Measurements from ENCODE around the gene SERPINA3. TPM values are rescaled to one million over a fixed set of nuclear protein-coding genes. Genes with fewer than 3 reads are reported as not detected.

Gene SERPINA3
- total RNA-seq, 1 donor from 2014 or later = 33.9 TPM

DNA sequence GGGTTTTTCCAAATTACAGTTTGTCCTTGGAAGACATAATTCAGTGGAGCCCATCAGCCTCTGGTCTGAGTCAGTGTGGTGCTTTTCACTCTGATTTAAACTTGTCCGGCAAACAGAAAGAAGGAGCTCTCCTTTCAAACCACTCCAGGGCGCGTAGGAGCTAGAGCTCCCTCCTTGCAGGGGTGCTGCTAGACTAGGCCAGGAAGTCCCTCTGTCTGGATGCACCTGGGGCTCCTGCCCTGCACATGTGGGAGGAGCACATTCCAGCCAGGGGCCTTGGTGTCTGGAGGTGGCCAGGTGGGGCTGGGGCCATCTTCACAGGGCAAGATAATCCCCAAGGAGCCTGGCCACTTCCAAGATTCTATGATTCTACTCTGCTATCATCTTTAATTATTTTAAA, 3.1 kb downstream of the SERPINA3 start:
- Histone ChIP-seq H3K4me3 (ENCODE audit: low read depth, low read length) (no peak overlapping the region), H3K36me3 (ENCODE audit: control insufficient read depth, insufficient read depth, low read length) (no peaks in the 10 kb centered on the region), H3K27me3 (ENCODE audit: control insufficient read depth, insufficient read depth, low read length) (no peaks in the 10 kb centered on the region)
- TF ChIP-seq, protein P1, sequence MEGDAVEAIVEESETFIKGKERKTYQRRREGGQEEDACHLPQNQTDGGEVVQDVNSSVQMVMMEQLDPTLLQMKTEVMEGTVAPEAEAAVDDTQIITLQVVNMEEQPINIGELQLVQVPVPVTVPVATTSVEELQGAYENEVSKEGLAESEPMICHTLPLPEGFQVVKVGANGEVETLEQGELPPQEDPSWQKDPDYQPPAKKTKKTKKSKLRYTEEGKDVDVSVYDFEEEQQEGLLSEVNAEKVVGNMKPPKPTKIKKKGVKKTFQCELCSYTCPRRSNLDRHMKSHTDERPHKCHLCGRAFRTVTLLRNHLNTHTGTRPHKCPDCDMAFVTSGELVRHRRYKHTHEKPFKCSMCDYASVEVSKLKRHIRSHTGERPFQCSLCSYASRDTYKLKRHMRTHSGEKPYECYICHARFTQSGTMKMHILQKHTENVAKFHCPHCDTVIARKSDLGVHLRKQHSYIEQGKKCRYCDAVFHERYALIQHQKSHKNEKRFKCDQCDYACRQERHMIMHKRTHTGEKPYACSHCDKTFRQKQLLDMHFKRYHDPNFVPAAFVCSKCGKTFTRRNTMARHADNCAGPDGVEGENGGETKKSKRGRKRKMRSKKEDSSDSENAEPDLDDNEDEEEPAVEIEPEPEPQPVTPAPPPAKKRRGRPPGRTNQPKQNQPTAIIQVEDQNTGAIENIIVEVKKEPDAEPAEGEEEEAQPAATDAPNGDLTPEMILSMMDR (IDR thresholded peaks at IDR 0.05; ENCODE audit: insufficient read depth, low read length, poor library complexity, severe bottlenecking) = no peak
- DNase-seq (ENCODE audit: low read depth) = no peak

DNA sequence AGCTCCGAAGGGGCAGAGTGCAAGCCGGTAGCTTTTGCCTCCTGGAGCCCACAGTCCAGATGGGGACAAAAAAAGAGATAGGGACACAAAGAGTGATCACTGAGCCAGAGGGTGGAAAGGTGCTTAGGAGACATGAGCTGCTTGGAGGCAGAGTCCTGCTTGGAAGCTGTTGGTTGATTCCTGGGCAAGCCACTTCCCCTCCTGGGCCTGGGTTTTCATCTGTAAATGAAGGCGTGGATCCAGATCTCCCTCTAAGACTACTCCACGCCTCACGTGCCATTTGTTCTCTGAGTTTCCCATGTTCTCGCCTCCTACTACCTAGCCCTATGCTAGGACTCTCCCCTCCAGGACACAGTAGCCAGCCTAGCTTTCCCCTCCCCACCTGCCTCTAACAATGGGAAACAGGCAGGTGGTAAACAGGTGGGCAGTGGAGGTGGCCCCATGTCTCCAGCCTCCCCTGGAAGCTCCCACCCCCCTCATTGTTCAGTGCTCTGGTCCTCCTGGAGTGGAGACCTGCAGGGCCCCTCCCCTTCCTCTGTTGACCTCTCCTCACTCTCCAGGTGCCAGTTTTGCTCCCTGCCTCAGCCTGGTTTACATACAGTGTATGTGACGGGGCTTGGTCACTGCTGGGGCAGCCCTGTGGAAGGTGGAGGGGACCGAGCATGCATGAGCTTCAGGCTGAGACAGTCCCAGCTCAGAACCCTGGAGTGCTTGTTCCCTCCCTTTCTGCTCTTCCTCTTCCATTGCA, 3.8 kb downstream of the SERPINA3 start:
- Histone ChIP-seq H3K36me3 (ENCODE audit: control insufficient read depth, insufficient read depth, low read length) (no peaks in the 10 kb centered on the region), H3K27me3 (ENCODE audit: control insufficient read depth, insufficient read depth, low read length) (no peaks in the 10 kb centered on the region), H3K4me3 (ENCODE audit: low read depth, low read length) (no peak overlapping the region)
- TF ChIP-seq, protein P1 (IDR thresholded peaks at IDR 0.05; ENCODE audit: insufficient read depth, low read length, poor library complexity, severe bottlenecking) = no peak
- no peak for DNase-seq (ENCODE audit: low read depth)

DNA sequence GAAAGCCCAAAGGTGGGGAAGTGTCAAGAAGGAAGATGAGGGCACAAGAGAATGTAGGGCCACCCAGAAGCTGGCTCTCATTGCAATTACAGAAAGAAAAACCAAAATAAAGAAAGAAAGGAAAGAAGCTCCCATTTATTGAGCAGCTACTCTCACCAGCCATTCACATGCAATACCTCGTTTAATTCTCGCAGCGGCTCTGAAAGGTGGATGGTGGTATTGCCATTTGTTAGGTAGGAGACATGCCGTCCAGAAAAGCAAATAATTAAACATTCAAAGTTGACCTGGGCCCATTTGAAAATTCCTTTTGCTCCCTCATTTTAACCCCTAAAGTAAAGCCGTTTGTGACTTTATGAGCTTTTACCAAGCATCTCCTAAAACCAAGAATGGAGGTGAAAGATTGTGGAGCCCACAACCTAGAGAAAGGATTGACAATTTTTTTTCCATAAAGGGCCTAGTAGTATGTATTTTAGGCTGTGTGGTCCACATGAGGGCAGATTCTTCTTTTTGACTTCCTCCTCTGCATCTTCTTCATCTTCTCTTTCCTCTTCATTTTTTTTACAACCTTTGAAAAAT, 5.3 kb downstream of the SERPINA3 start:
- no peak overlapping the region for H3K4me3 ChIP-seq (ENCODE audit: low read depth, low read length)
- no peaks in the 10 kb centered on the region for H3K36me3 ChIP-seq (ENCODE audit: control insufficient read depth, insufficient read depth, low read length)
- no peak for DNase-seq (ENCODE audit: low read depth)
- TF ChIP-seq, protein P1 (IDR thresholded peaks at IDR 0.05; ENCODE audit: insufficient read depth, low read length, poor library complexity, severe bottlenecking) = no peak
- H3K27me3 ChIP-seq (ENCODE audit: control insufficient read depth, insufficient read depth, low read length) = no peaks in the 10 kb centered on the region

DNA sequence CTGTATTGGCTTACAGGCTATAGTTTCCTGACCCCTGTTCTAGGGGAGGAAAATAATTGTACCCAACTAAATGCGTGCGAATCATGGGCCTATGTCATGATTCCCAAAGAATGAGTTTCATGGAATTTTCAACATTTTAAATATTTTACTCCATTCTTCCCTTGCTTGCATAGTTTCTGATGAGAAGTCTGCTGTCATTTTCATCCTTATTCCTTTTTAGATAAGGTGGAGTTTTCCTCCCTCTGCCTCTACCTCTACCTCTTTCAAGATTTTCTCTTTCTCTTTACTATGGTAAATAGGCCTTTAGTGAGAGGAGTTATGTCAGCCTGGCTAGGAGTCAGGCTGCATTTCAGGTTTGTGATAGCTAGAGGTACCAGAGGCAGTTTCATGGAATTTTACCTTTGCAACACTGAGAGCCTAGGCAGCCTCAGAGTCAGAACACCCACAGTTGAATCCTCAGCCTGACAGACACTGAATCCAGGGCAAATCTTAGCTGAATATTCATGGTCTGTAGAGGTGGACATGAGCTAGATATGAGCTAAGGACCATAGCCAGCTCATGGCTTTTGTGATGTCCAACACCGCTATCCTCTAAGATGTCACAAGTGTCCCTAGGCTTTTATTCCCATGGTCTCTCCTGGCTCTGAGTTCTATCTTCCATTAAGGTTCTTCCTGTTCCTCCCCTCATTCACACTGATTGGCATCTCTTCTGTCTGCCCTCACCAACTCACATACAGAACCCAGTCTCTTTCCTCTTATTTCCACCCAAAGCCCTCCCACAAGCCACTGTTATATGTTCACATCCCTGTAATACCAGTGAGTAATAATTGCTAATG, 6.0 kb downstream of the SERPINA3 start:
- Histone ChIP-seq H3K4me3 (ENCODE audit: low read depth, low read length) (no peak overlapping the region), H3K27me3 (ENCODE audit: control insufficient read depth, insufficient read depth, low read length) (no peaks in the 10 kb centered on the region), H3K36me3 (ENCODE audit: control insufficient read depth, insufficient read depth, low read length) (no peaks in the 10 kb centered on the region)
- TF ChIP-seq, protein P1 (IDR thresholded peaks at IDR 0.05; ENCODE audit: insufficient read depth, low read length, poor library complexity, severe bottlenecking) = no peak
- DNase-seq (ENCODE audit: low read depth) = no peak

DNA sequence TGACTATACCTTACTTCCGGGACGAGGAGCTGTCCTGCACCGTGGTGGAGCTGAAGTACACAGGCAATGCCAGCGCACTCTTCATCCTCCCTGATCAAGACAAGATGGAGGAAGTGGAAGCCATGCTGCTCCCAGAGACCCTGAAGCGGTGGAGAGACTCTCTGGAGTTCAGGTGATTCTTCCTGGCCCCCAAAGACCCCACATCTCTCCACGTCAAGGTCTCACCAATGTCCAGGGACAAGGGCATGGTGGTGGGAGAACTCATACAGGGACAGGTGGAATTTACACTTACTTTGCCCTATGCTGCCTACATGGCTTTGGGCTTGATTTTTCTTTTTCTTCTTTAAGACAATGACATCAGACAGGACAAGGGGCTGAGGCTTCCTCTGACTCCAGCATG, 7.1 kb downstream of the SERPINA3 start:
- TF ChIP-seq, protein P1 (IDR thresholded peaks at IDR 0.05; ENCODE audit: insufficient read depth, low read length, poor library complexity, severe bottlenecking) = no peak
- no peaks in the 10 kb centered on the region for H3K36me3 ChIP-seq (ENCODE audit: control insufficient read depth, insufficient read depth, low read length)
- peaks cover 6% of the 10 kb centered on the region for H3K27me3 ChIP-seq (ENCODE audit: control insufficient read depth, insufficient read depth, low read length)
- H3K4me3 ChIP-seq (ENCODE audit: low read depth, low read length) = no peak overlapping the region
- no peak for DNase-seq (ENCODE audit: low read depth)
